Measurements from ENCODE around the gene ZFP57.

The ZFP57 gene

GRCh38 chr6:29625337-29625930 lies 55.5 kb downstream of the ZFP57 start:
- DNase-seq (ENCODE audit: low read depth) = no peak

DNA sequence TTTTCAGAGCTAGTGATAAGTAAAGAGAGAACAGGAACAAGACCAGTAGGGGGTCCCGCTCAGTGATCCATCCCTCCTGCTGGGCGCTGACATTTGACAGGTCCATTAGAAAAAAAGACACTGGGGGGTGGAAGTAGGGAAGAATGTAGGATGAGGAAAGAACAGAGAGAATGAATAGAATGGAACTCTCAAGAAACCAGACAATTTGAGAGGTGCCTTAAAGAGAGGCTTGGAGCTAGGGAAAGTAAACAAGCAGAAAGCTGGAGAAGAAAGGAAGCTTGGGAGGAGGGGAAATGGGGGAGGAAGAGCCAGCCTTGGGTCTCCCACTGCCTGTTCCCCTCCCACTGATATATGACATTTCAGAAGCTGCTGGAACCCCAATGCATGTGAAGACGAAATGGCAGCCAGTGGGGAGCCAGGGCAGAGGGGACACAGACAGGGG lies 56.4 kb downstream of the ZFP57 start:
- no peak for DNase-seq (ENCODE audit: low read depth)
